Breast epithelium (tissue), 3 donors: Measurements from ENCODE around the gene VAC14.

ENCODE experiments used
- POLR2AphosphoS5 ChIP-seq, 3 donors: sonication (generic); formaldehyde crosslinking; IDR thresholded peaks; one replicate each; pipeline ENCODE4 v1.6.1; 2017; ENCODE audit warnings: antibody characterized with exemption in 3 of 3
- TF ChIP-seq, protein P1 (sequence below), 3 donors: fragments of 450-650 bp; IDR thresholded peaks; one replicate each; pipeline ENCODE4 v1.5.1; 2016 to 2017; ENCODE audit warnings: antibody characterized with exemption in 3 of 3, mild to moderate bottlenecking in 3 of 3, moderate library complexity in 3 of 3

DNA sequence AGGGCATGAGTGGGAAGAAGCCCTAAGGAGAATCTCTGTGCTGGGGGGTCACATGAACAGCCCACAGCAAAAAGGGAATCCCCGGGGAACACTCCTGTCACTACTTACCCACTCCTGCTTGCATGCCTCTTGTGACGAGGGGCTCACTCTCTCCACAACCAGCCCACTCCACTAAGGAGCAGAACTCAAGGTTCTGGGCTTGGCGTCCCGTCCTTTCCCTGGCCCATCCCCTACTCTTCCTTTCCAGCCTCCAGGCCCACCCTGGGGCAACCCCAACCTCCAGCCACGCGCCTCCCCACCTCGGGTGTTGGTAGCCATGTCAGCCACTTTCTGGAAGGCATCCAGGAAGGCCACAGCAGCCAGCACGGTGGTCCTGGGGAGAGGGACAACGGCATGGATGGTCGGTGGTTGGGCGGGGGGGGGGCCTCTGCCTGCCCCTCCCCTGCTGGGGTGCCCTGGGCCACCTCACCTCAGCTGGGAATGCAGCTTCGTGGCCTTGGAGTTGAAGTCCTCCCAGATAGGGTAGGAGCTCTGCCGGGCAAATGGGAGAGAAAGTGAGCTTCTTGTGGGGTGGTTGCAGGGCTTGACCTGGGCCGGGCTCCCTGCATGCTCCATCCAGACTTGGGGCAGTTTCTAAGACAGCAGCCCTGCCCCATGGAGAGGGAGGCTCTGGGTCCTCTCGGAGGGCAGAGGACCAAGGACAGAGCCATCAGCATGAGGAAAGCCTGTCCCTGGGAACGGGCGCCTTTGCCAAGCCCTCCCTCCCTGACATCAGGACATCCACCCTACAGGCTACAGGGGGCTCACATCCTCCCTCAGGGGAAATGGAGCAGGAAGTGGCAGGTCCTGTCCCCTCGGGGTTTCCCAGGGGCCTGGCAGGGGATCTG, 120.2 kb downstream of the VAC14 start:
- no peak for TF ChIP-seq POLR2AphosphoS5 (IDR thresholded peaks at IDR 0.05)
- TF ChIP-seq, protein P1, sequence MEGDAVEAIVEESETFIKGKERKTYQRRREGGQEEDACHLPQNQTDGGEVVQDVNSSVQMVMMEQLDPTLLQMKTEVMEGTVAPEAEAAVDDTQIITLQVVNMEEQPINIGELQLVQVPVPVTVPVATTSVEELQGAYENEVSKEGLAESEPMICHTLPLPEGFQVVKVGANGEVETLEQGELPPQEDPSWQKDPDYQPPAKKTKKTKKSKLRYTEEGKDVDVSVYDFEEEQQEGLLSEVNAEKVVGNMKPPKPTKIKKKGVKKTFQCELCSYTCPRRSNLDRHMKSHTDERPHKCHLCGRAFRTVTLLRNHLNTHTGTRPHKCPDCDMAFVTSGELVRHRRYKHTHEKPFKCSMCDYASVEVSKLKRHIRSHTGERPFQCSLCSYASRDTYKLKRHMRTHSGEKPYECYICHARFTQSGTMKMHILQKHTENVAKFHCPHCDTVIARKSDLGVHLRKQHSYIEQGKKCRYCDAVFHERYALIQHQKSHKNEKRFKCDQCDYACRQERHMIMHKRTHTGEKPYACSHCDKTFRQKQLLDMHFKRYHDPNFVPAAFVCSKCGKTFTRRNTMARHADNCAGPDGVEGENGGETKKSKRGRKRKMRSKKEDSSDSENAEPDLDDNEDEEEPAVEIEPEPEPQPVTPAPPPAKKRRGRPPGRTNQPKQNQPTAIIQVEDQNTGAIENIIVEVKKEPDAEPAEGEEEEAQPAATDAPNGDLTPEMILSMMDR (IDR thresholded peaks at IDR 0.05) = no peak
